SK-N-SH treated with all-trans-retinoic acid at 6 μM for 48 hours (cell line): Measurements from ENCODE around the gene NRAS.

Source experiments
- CSRNP3 ChIP-seq: fragments of 250-450 bp; sonication (Bioruptor Pico); IDR thresholded peaks from 2 replicates; pipeline ENCODE4 v1.5.1; 2021; ENCODE audit warnings: mild to moderate bottlenecking, moderate library complexity
- ESRRG ChIP-seq: fragments of 250-450 bp; sonication (Bioruptor Pico); IDR thresholded peaks from 2 replicates; pipeline ENCODE4 v1.6.1; 2021; ENCODE audit warnings: mild to moderate bottlenecking
- ISL1 ChIP-seq: fragments of 250-450 bp; sonication (Bioruptor Pico); IDR thresholded peaks from 2 replicates; pipeline ENCODE4 v2.1.2; 2022; ENCODE audit warnings: mild to moderate bottlenecking, moderate library complexity
- PPARA ChIP-seq: fragments of 250-450 bp; sonication (Bioruptor Pico); IDR thresholded peaks from 2 replicates; pipeline ENCODE4 v1.5.0; 2020; ENCODE audit warnings: mild to moderate bottlenecking, borderline replicate concordance
- TOX ChIP-seq: fragments of 250-450 bp; sonication (Bioruptor Pico); IDR thresholded peaks from 2 replicates; pipeline ENCODE4 v1.8.0; 2021; ENCODE audit warnings: mild to moderate bottlenecking, moderate library complexity, borderline replicate concordance
- ZFP30 ChIP-seq: fragments of 450-650 bp; formaldehyde crosslinking; IDR thresholded peaks from 2 replicates; pipeline ENCODE4 v1.5.0; 2022; ENCODE audit warnings: mild to moderate bottlenecking, moderate library complexity
- ZNF70 ChIP-seq: fragments of 450-650 bp; formaldehyde crosslinking; IDR thresholded peaks from 2 replicates; pipeline ENCODE4 v1.5.0; 2020; ENCODE audit warnings: mild to moderate bottlenecking, moderate library complexity
- TF ChIP-seq, protein P1 (sequence below): fragments of 250-450 bp; sonication (Bioruptor Pico); IDR thresholded peaks from 2 replicates; pipeline ENCODE4 v1.5.1; 2020; ENCODE audit warnings: low read depth, mild to moderate bottlenecking, moderate library complexity

- no peak for TF ChIP-seq PPARA (CRISPR knock-in tag)
- TF ChIP-seq CSRNP3 (CRISPR knock-in tag) = no peak
- TF ChIP-seq ESRRG (CRISPR knock-in tag) = no peak
- no peak for TF ChIP-seq ISL1 (CRISPR knock-in tag)
- no peak for TF ChIP-seq ZFP30
- TF ChIP-seq ZNF70 = no peak
- TF ChIP-seq TOX (CRISPR knock-in tag) = no peak
- TF ChIP-seq, protein P1, sequence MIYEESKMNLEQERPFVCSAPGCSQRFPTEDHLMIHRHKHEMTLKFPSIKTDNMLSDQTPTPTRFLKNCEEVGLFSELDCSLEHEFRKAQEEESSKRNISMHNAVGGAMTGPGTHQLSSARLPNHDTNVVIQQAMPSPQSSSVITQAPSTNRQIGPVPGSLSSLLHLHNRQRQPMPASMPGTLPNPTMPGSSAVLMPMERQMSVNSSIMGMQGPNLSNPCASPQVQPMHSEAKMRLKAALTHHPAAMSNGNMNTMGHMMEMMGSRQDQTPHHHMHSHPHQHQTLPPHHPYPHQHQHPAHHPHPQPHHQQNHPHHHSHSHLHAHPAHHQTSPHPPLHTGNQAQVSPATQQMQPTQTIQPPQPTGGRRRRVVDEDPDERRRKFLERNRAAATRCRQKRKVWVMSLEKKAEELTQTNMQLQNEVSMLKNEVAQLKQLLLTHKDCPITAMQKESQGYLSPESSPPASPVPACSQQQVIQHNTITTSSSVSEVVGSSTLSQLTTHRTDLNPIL (CRISPR knock-in tag) = no peak
Observed at GRCh38 chr1:114746450-114747121, 30.0 kb upstream of the NRAS start.
